Activated B cell treated with CpG ODN at 0.5 μM for 24 hours (primary cell): Measurements from ENCODE around the gene EPN3. TPM values are rescaled to one million over a fixed set of nuclear protein-coding genes. Genes with fewer than 3 reads are reported as not detected.

ENCODE experiments used
- ATAC-seq: fragments of 200-7000 bp; cut with Tn5 transposase; one replicate; pipeline ENCODE4 v1.10.0; 2021; ENCODE audit warnings: low read depth, mild to moderate bottlenecking, moderate library complexity
- CTCF ChIA-PET: fragments of 350-600 bp; sonication (Branson Sonifier 250); formaldehyde crosslinking; loops from one replicate; lab custom pipeline; 2021; ENCODE audit warnings: antibody characterized with exemption; lab: Charles Lee
- POLR2A ChIA-PET: fragments of 350-600 bp; sonication (Branson Sonifier 250); formaldehyde crosslinking; loops from one replicate; lab custom pipeline; 2021; ENCODE audit warnings: antibody characterized with exemption; lab: Charles Lee
- DNase-seq: peaks from one replicate; pipeline ENCODE4 v3.0.0; 2022
- H3K27ac Mint-ChIP-seq: one replicate; pipeline ENCODE4 v1.8.0; 2020; ENCODE audit warnings: mixed read lengths
- H3K27me3 Mint-ChIP-seq: one replicate; pipeline ENCODE4 v1.8.0; 2021; ENCODE audit warnings: mixed read lengths
- H3K36me3 Mint-ChIP-seq: one replicate; pipeline ENCODE4 v1.8.0; 2021; ENCODE audit warnings: low read depth, mixed read lengths
- H3K4me1 Mint-ChIP-seq: one replicate; pipeline ENCODE4 v1.8.0; 2021; ENCODE audit warnings: mixed read lengths
- H3K4me3 Mint-ChIP-seq: one replicate; pipeline ENCODE4 v1.8.0; 2020; ENCODE audit warnings: mild to moderate bottlenecking, mixed read lengths
- H3K9me3 Mint-ChIP-seq: one replicate; pipeline ENCODE4 v1.8.0; 2020; ENCODE audit warnings: mixed read lengths
- intact Hi-C: fragments of 100-400 bp; cut with micrococcal nuclease; formaldehyde crosslinking; loops from one replicate; pipeline ENCODE4 v1.15.1; 2024
- total RNA-seq: library from RNA; stranded (reverse); gene quantifications from 2 replicates; pipeline ENCODE4 v1.2.3, GENCODE V29; 2022
- TF ChIP-seq, protein P1 (sequence below): fragments of 200-600 bp; IDR thresholded peaks from one replicate; pipeline ENCODE4 v1.8.0; 2022; ENCODE audit warnings: antibody characterized with exemption, mild to moderate bottlenecking

Gene EPN3
- total RNA-seq, 1 donor from 2014 or later = not detected

GRCh38 chr17:50517504-50518383 is 14.8 kb upstream of the EPN3 start:
- ATAC-seq = no peak
- Mint-ChIP-seq H3K9me3 (no peaks in the 10 kb centered on the region), H3K27me3 (no peaks in the 10 kb centered on the region), H3K27ac (no peak overlapping the region), H3K4me3 (no peak overlapping the region), H3K4me1 (no peaks in the 10 kb centered on the region), H3K36me3 (no peaks in the 10 kb centered on the region)
- DNase-seq = no peak
- POLR2A ChIA-PET = no interaction called here
- TF ChIP-seq, protein P1, sequence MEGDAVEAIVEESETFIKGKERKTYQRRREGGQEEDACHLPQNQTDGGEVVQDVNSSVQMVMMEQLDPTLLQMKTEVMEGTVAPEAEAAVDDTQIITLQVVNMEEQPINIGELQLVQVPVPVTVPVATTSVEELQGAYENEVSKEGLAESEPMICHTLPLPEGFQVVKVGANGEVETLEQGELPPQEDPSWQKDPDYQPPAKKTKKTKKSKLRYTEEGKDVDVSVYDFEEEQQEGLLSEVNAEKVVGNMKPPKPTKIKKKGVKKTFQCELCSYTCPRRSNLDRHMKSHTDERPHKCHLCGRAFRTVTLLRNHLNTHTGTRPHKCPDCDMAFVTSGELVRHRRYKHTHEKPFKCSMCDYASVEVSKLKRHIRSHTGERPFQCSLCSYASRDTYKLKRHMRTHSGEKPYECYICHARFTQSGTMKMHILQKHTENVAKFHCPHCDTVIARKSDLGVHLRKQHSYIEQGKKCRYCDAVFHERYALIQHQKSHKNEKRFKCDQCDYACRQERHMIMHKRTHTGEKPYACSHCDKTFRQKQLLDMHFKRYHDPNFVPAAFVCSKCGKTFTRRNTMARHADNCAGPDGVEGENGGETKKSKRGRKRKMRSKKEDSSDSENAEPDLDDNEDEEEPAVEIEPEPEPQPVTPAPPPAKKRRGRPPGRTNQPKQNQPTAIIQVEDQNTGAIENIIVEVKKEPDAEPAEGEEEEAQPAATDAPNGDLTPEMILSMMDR = no peak
- intact Hi-C loops = no loop called here
- CTCF ChIA-PET = no interaction called here

- TF ChIP-seq, protein P1 = no peak
- Mint-ChIP-seq H3K4me1 (no peaks in the 10 kb centered on the region), H3K9me3 (no peaks in the 10 kb centered on the region), H3K27me3 (no peaks in the 10 kb centered on the region), H3K36me3 (no peaks in the 10 kb centered on the region), H3K4me3 (no peak overlapping the region), H3K27ac (no peak overlapping the region)
- intact Hi-C loops = no loop called here
- POLR2A ChIA-PET = no interaction called here
- CTCF ChIA-PET = no interaction called here
- DNase-seq (no peak), ATAC-seq (no peak)
Measured at GRCh38 chr17:50518384-50519023, 14.0 kb upstream of the EPN3 start.

DNA sequence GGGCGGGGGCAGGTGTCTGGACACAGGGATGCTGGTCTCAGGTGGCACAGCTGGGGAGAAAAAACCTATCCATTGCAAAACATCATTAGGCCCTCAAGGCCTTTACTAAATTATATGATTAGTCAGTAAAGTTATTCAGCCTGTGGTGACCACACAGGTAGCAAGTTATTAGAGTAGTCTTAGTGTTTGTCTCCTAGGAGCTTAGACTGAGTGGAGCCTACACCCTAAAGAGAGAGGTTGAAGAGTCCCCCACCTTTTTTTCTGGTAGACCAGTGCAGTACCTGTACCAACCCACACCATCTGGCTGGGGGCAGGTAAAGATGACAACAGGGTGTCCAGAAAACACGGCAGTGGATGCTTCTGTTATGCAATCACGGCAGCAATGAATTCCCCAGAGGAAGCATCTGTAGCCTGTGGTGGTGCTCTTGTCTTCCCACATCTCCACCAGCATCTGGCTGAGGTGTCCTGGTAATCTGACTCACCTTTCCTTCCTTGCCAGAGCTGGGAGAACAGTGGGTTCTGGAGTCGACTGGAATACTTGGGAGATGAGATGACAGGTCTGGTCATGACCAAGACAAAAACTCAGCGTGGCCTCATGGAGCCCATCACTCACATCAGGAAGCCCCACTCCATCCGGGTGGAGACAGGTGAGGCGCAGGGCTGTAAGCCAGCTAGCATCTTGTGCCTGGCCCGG is 13.2 kb upstream of the EPN3 start:
- no peaks in the 10 kb centered on the region for H3K27me3 Mint-ChIP-seq
- ChIA-PET CTCF (no interaction called here), POLR2A (no interaction called here)
- no peak overlapping the region for H3K4me3 Mint-ChIP-seq
- H3K4me1 Mint-ChIP-seq = no peaks in the 10 kb centered on the region
- no peak for DNase-seq
- no peaks in the 10 kb centered on the region for H3K36me3 Mint-ChIP-seq
- no peak overlapping the region for H3K27ac Mint-ChIP-seq
- TF ChIP-seq, protein P1 = no peak
- ATAC-seq = no peak
- no peaks in the 10 kb centered on the region for H3K9me3 Mint-ChIP-seq
- intact Hi-C loops = no loop called here

DNA sequence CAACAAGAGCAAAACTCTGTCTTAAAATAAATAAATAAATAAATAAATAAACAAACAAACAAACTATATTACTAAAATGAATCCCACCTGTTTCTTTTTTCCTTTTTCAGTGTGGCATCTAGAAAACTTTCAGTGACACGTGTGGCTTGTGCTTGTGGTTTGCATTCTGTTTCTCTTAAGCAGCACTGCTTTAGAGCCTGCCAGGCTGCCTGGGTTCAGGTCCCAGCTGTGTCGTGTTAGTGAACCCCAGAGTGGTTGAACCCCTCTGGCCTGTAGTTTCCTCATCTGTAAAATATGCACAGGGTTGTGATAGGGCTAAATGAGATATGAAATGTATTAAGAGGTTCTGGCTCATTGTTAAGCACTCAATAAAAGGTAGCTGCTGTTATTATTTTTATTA is 12.1 kb upstream of the EPN3 start:
- no peaks in the 10 kb centered on the region for H3K9me3 Mint-ChIP-seq
- no peaks in the 10 kb centered on the region for H3K36me3 Mint-ChIP-seq
- CTCF ChIA-PET = no interaction called here
- H3K4me3 Mint-ChIP-seq = no peak overlapping the region
- H3K27ac Mint-ChIP-seq = no peak overlapping the region
- H3K4me1 Mint-ChIP-seq = no peaks in the 10 kb centered on the region
- H3K27me3 Mint-ChIP-seq = no peaks in the 10 kb centered on the region
- DNase-seq (no peak), ATAC-seq (no peak)
- TF ChIP-seq, protein P1 = no peak
- POLR2A ChIA-PET = no interaction called here
- intact Hi-C loops = no loop called here

DNA sequence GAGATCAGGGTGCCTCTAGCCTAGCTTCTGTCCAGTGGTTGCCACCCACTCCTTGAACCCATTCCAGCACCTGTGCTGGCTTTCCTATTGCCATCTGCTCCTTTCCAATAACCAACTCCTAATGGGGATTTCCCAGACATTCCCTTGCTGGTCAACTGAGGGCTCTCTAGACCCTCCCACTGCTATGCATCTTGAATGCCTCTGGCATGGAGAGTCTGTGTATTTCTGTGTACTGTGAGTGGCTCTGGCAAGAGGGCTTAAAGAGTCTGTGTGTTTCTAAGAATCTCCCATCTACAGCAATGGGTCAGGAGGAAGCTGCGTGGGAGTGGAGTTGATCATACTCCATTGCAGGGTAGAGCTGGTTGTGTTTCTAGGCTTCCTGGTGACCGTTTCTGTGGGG is 11.0 kb upstream of the EPN3 start:
- ATAC-seq (no peak), DNase-seq (no peak)
- POLR2A ChIA-PET = no interaction called here
- no peaks in the 10 kb centered on the region for H3K9me3 Mint-ChIP-seq
- no peaks in the 10 kb centered on the region for H3K36me3 Mint-ChIP-seq
- no peaks in the 10 kb centered on the region for H3K4me1 Mint-ChIP-seq
- TF ChIP-seq, protein P1 = no peak
- CTCF ChIA-PET = no interaction called here
- no peaks in the 10 kb centered on the region for H3K27me3 Mint-ChIP-seq
- H3K4me3 Mint-ChIP-seq = no peak overlapping the region
- intact Hi-C loops = no loop called here
- H3K27ac Mint-ChIP-seq = no peak overlapping the region
